ENCODE data around the gene NXPH3.

NXPH3 gene

GRCh38 chr17:49595980-49596379 is 20.3 kb downstream of the NXPH3 start:
- ChIA-PET POLR2A (interaction anchor here (0.6 kb wide), 1 partner anchor 90 kb away, joined by 3 read pairs; no protein-coding TSS in a partner anchor), CTCF (interaction anchor here (0.9 to 4.7 kb wide), 6 partner anchors 9 to 402 kb away, joined by 3 to 22 read pairs (median 5); no protein-coding TSS in a partner anchor)
- no peak for TF ChIP-seq CTCF (IDR thresholded peaks at IDR 0.05; ENCODE audit: control extremely low read depth, extremely low read depth, low read depth, missing control alignments)
- no peak for DNase-seq (ENCODE audit: extremely low spot score)

- CTCF ChIA-PET, result interaction anchor here (0.9 to 4.7 kb wide), 14 partner anchors 8 to 401 kb away, joined by 3 to 22 read pairs (median 4); no protein-coding TSS in a partner anchor
- no peak for TF ChIP-seq CTCF (IDR thresholded peaks at IDR 0.05; ENCODE audit: control extremely low read depth, extremely low read depth, low read depth, missing control alignments)
- DNase-seq (ENCODE audit: extremely low spot score), result no peak
- POLR2A ChIA-PET, result no interaction called here
Measured at GRCh38 chr17:49596613-49597244, 21.1 kb downstream of the NXPH3 start.

GRCh38 chr17:49597436-49597835 is 21.8 kb downstream of the NXPH3 start:
- ChIA-PET POLR2A (no interaction called here), CTCF (interaction anchor here (1.0 to 4.7 kb wide), 11 partner anchors 9 to 99 kb away, joined by 3 to 22 read pairs (median 4); no protein-coding TSS in a partner anchor)
- TF ChIP-seq CTCF (IDR thresholded peaks at IDR 0.05; ENCODE audit: control extremely low read depth, extremely low read depth, low read depth, missing control alignments), result no peak
- DNase-seq (ENCODE audit: extremely low spot score), result no peak

GRCh38 chr17:49597928-49598655 is 22.4 kb downstream of the NXPH3 start:
- CTCF ChIA-PET, result interaction anchor here (1.0 to 4.7 kb wide), 11 partner anchors 10 to 400 kb away, joined by 3 to 22 read pairs (median 4); no protein-coding TSS in a partner anchor
- DNase-seq (ENCODE audit: extremely low spot score), result no peak
- TF ChIP-seq CTCF (IDR thresholded peaks at IDR 0.05; ENCODE audit: control extremely low read depth, extremely low read depth, low read depth, missing control alignments), result no peak
- POLR2A ChIA-PET, result no interaction called here

- CTCF ChIA-PET, result interaction anchor here (1.0 to 4.7 kb wide), 6 partner anchors 12 to 400 kb away, joined by 3 to 22 read pairs (median 4); no protein-coding TSS in a partner anchor
- POLR2A ChIA-PET, result interaction anchor here (0.6 kb wide), 1 partner anchor 12 kb away, joined by 3 read pairs; no protein-coding TSS in a partner anchor
- no peak for TF ChIP-seq CTCF (IDR thresholded peaks at IDR 0.05; ENCODE audit: control extremely low read depth, extremely low read depth, low read depth, missing control alignments)
- DNase-seq (ENCODE audit: extremely low spot score), result no peak
Measured at GRCh38 chr17:49598918-49599317, 23.2 kb downstream of the NXPH3 start.

GRCh38 chr17:49600949-49601348 is 25.3 kb downstream of the NXPH3 start:
- DNase-seq (ENCODE audit: extremely low spot score), result no peak
- TF ChIP-seq CTCF (IDR thresholded peaks at IDR 0.05; ENCODE audit: control extremely low read depth, extremely low read depth, low read depth, missing control alignments), result no peak
- CTCF ChIA-PET, result interaction anchor here (1.0 to 2.6 kb wide), 6 partner anchors 13 to 250 kb away, joined by 3 to 10 read pairs (median 4); no protein-coding TSS in a partner anchor
- POLR2A ChIA-PET, result no interaction called here
